DOHH2 (cell line): ENCODE measurements around the gene HYAL2.

Experiments used
- CTCF ChIP-seq: fragments of 200-600 bp; sonication (generic); IDR thresholded peaks from one replicate; pipeline ENCODE4 v1.5.1; 2014; ENCODE audit warnings: antibody characterized with exemption, mild to moderate bottlenecking, low read depth, low read length; ENCODE audit not compliant: poor library complexity, severe bottlenecking
- EZH2phosphoT487 ChIP-seq: fragments of 200-600 bp; sonication (generic); IDR thresholded peaks from 2 replicates; pipeline ENCODE4 v1.6.1; 2017; ENCODE audit warnings: borderline replicate concordance, mild to moderate bottlenecking, antibody characterized with exemption, low read length, moderate library complexity, mixed read lengths

GRCh38 chr3:50293079-50293801 is 29.3 kb downstream of the HYAL2 start:
- TF ChIP-seq CTCF (no peak), EZH2phosphoT487 (no peak)
